Stimulated activated CD4-positive, alpha-beta T cell treated with anti-CD3 and anti-CD28 coated beads, Interleukin-4, amount 100 ng/mL, for 48 hours (primary cell): ENCODE results near the gene DISC1.

ENCODE experiments used
- DNase-seq, 2 donors: peaks; one replicate each; pipeline ENCODE4 v3.0.0-alpha.2; 2020; ENCODE audit warnings: low read depth in 2 of 2

The DISC1 gene

GRCh38 chr1:232038706-232039677, 412.4 kb downstream of the DISC1 start:
- DNase-seq, result no peak

- no peak for DNase-seq
Measured at GRCh38 chr1:232040260-232040659, 413.7 kb downstream of the DISC1 start.

DNA sequence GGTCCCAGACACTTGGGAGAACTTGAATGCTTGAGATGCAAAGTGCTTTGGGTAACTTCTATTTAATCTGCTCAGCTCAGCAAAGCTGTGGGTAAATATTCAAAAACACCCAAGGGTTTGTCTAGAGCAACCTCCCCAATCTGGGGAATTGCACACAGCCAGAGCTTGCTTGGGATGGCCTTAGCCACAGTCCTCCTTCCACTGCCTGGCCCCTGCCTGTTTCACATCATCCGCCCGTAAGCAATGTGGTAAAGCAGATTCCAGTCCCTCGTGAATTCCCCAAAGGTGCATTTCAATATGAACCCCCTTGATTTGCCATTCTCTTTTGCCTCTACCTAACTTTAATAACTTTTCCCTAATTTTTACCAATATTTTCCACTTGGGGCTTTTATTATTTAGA, 418.1 kb downstream of the DISC1 start:
- no peak for DNase-seq

DNA sequence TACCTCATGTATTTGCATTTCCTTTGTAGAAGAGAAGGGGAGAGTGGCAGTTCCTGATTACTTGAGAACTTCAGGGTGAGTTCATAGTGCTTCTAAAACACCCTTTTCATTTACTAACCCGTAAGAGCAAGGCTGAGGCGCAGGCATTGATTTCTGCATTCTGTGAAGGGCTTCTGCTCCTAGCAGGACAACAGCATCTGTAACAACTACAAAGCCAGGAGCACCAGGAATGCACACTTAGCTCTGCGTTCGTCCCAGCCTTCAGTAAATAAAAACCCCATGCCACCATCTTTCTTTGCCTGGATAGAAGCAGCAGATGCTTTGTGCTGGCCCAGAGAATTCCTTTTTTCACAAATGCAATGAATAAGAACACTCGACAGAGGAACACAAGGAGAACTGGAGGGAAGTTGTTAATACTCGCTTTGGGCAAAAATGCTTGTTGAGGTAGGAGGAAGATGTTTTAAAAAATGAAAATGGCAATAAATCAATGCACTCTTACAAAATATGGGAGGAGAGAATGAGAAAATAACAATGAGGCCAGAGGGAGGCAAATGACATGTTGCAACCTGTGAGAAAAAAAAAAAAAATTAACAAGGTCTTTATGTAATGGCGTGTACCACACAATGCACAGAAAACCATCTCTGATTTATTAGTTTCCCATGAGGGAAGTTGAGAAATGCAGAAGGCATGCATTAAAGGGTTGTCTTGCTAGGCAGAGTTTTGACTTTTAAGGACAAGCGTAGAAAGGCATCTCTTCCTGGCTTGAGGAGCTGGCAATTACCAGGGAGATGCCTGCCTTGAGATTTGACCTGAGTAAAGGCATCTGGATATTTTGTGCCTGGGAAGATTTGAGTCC, 418.8 kb downstream of the DISC1 start:
- DNase-seq, result no peak

DNA sequence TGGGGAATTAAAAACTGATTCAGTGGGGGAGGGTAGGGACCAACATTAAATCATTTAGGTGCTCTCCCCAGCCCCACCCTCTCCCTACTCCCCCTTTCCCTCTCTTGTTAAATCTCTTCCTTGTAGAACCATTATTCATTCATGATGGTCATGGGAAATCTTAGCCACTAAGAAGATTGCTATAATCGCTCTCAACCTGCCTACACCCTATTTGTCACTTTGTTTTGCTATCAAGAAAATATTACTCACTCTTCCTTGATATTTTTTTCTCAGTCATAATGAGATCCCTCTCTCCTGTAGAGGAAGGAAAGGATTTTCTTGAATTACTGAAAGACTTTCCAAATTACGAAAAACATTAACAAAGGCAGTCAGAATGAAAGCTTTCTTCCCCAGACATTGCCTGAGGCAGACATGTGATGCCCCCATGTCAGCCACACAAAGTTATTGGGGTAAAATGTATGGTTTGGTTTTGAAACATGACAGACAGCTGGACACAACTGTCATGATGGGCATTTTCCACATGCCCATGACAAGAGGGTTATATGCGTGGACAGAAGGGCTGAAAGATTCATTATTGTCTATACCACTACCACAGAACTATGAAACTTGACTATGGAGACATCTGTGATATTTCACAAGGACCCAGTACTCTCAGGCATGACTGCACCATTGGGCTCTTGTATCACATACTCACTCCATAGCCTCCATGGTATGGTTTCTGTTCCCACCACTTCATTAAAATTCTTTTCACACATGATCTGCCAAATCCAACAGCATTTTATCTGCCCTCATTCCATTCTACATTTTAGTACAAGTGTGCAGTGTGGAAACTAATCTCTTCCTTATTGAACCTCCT, 420.1 kb downstream of the DISC1 start:
- DNase-seq, result peak in 1 of 2 donors; percentile 11

GRCh38 chr1:232047473-232047872, 420.9 kb downstream of the DISC1 start:
- DNase-seq, result no peak

GRCh38 chr1:232048481-232048880, 421.9 kb downstream of the DISC1 start:
- DNase-seq, result no peak

DNA sequence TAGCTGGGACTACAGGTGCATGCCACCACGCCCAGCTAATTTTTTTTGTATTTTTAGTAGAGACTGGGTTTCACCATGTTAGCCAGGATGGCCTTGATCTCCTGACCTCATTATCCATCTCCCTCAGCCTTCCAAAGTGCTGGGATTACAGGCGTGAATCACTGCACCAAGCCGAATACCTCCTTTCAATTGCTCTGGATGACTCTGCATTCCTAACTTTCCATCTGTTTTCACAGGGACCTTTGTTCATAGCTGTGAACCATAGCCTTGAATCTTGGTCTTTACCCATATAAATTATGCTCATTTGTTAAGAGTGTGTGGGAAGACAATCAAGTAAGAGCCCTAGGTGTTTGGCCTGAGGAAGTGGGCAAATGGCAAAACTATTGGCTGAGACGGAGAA, 422.7 kb downstream of the DISC1 start:
- DNase-seq, result no peak

GRCh38 chr1:232057217-232057895, 430.8 kb downstream of the DISC1 start:
- no peak for DNase-seq

DNA sequence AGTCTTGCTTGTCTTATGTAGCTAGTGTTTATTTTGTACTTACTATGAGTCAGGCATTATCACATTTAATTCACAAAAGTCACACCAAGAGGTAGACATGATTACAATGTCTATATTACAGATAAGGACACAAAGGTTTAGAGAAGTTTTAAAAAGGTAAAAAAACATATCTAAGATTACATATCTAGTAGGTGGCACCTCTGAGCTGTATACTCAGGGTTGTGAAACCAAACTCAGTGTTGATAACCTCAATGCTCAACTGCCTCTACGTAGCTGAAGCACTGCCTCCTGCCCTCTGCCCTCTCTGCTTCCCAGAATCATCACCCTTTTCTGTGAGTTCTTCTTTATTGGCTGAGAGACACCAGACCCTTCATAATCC, 431.3 kb downstream of the DISC1 start:
- no peak for DNase-seq

DNA sequence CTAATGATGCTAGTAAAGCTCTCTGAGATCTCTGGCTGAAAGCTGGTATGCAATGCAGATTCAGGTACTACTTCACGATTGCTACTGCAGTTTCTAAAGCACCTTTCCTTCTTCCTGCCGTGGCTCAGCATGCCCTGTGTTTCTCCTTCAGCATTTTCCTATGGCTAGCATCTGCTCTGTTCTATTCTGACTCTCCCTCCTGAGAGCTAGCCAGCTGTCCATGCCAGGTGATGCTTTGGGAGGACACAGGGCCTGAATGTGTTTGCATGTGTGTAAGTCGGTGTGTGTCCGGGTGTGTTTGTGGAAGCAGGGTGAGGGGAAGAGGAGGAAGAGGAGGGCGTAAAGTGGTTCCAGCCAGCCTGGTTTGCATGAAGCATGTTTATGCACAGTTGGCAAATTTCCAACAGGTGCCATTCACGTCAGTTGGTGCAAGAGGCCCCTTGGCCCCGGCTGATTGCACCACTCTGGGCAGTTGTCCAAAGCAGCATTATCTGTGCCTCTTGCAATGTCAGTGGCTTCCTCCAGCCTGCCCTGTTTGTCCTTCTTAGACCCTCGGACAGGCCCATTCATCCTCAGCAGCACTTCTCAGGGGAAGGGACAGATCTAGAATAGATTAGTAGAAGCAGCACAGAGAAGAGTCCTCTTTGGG, 433.3 kb downstream of the DISC1 start:
- DNase-seq, result no peak

GRCh38 chr1:232062967-232063366, 436.4 kb downstream of the DISC1 start:
- DNase-seq, result no peak

- no peak for DNase-seq
Measured at GRCh38 chr1:232066521-232066920, 439.9 kb downstream of the DISC1 start.

GRCh38 chr1:232074265-232074664, 447.7 kb downstream of the DISC1 start:
- DNase-seq, result no peak

DNA sequence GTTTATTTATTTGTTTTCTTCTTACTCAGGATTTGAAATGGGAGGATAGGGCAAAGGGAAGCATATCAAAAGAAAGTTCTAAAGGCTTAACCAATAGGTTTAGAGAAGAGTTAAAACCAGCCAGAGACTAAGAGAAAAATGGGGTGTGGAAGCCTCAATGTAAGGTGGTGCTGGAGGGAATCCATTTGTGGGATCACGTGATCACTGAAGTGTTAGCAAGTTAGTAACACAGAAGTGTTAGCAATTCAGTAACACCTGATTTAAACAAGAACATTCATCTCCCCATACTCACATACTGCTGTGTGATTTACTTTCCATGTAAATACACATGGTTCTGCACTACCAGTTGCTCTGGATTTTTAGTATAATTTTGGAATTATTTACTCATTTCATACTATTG, 451.2 kb downstream of the DISC1 start:
- DNase-seq, result no peak

DNA sequence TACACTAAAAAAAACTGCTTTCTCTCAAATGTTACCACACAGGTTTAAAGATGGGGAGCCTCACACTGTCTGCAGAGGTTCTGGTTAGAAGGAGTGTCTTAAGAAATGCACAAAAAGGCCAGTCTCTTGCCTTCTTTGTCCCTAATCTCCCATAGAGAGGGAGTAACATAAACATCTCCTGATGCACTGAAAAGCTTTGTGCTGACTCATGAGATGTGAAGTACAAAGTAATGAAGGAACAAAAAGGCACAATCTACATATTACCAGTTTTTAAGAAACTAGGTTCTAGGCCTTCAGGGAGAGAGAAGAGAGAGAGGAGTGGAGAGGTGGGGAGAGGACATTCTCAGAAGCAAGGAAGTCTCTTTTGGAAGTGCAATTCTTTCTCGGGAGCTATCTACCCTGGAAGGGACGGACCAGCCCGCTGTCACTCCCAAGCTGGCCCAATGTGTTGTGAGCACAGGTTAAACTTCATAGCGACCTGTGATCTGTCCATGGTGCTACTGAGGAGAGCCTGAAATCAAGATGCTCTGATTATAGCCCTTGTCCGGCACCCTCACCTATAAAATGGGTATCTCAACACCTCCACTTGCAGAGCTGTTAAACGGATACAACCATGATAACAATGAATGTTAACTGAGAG, 458.1 kb downstream of the DISC1 start:
- DNase-seq, result no peak

DNA sequence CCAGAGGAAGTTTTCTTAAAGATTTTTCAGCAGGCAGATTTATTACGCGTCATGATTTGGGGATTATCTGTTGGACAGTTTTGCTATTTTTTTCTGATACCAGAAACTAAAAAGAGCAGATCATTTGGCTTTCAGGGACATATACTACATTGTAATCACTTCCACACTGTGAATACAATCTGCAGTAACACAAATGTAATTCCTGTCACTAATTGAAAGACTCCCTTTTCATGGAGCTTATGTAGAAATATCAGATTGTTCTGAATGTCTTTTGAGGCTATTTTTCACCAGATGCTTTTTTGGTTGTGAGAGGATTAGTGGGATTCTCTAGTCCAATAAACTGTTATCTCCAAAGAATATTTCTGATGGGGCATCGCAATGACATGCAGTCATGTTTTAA, 464.2 kb downstream of the DISC1 start:
- no peak for DNase-seq
